HG02588 (cell line): Measurements from ENCODE around the gene CCDC40.

Source experiments
- ATAC-seq: cut with Tn5 transposase; IDR thresholded peaks from one replicate; pipeline ENCODE4 v1.9.1; 2021; ENCODE audit warnings: mild to moderate bottlenecking, moderate library complexity; ENCODE audit not compliant: unreplicated experiment

Gene CCDC40

GRCh38 chr17:80099291-80100034 lies 63.0 kb downstream of the CCDC40 start:
- no peak for ATAC-seq

GRCh38 chr17:80100035-80100323 lies 63.5 kb downstream of the CCDC40 start:
- ATAC-seq, result no peak

GRCh38 chr17:80101011-80101945 lies 64.8 kb downstream of the CCDC40 start, which contains the start of gene GAA:
TSS of gene GAA (plus strand) at chr17:80101581. CDS start at chr17:80104587, 3,006 bp downstream.
- ATAC-seq, result peak; percentile 74

GRCh38 chr17:80101946-80102663 lies 65.7 kb downstream of the CCDC40 start:
- ATAC-seq, result no peak

- no peak for ATAC-seq
These were observed 66.4 kb downstream of the CCDC40 start for GRCh38 chr17:80102664-80103448.

GRCh38 chr17:80103449-80104085 lies 67.1 kb downstream of the CCDC40 start:
- no peak for ATAC-seq

GRCh38 chr17:80104321-80104955 lies 68.0 kb downstream of the CCDC40 start:
- no peak for ATAC-seq

GRCh38 chr17:80104956-80105375 lies 68.5 kb downstream of the CCDC40 start:
- ATAC-seq, result no peak

GRCh38 chr17:80105762-80106161 lies 69.3 kb downstream of the CCDC40 start:
- no peak for ATAC-seq

- ATAC-seq, result no peak
These were observed 69.7 kb downstream of the CCDC40 start for GRCh38 chr17:80106176-80106575.

GRCh38 chr17:80106751-80107150 lies 70.3 kb downstream of the CCDC40 start:
- no peak for ATAC-seq

GRCh38 chr17:80107231-80108021 lies 71.0 kb downstream of the CCDC40 start:
- no peak for ATAC-seq

- no peak for ATAC-seq
These were observed 71.9 kb downstream of the CCDC40 start for GRCh38 chr17:80108036-80108971.

GRCh38 chr17:80109066-80109660 lies 72.7 kb downstream of the CCDC40 start:
- ATAC-seq, result no peak

- ATAC-seq, result no peak
These were observed 73.4 kb downstream of the CCDC40 start for GRCh38 chr17:80109713-80110446.

- no peak for ATAC-seq
These were observed 74.0 kb downstream of the CCDC40 start for GRCh38 chr17:80110447-80110812.
